ENCODE measurements around the gene AFF3. TPM values are rescaled to one million over a fixed set of nuclear protein-coding genes. Genes with fewer than 3 reads are reported as not detected.
A peak's percentile ranks its signal among the peaks of the same experiment; 100 is the strongest.

Gene AFF3
- polyA plus RNA-seq, 3 donors, result 22.1 to 24.9 (median 24.2) TPM

DNA sequence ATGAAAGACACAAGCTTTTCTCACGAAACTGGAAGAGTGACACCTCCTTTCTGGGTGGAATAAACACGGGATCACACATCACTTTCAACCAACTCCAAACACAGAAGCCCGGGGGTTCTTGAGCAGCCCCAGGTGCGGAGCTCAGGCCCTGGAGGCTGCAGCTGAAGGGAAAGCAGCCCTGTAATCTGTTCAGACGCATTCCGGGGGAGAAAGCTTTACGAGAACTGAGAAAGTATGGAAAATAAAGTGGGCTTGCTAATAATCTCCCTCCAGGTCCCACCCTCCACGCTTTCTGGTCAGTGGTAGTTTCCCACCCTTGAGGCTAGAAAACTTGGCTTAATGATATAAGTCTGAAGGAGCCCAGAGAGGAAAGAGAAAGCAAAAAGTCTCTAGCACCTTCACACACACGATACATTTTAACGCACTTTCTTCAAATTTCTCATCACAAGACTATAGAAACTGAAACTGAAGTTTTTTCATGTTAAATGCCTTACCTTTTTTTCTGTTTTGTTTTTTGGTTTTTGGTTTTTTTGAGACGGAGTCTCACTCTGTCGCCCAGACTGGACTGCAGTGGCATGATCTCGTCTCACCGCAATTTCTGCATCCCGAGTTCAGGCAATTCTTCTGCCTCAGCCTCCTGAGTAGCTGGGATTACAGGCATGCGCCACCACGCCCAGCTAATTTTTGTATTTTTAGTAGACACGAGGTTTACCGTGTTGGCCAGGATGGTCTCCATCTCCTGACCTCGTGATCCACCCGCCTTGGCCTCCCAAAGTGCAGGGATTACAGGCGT is 141.3 kb downstream of the AFF3 start:
- no peak for DNase-seq (ENCODE audit: extremely low read depth in 1 of 11, low read depth in 9 of 11, low spot score in 4 of 11)

DNA sequence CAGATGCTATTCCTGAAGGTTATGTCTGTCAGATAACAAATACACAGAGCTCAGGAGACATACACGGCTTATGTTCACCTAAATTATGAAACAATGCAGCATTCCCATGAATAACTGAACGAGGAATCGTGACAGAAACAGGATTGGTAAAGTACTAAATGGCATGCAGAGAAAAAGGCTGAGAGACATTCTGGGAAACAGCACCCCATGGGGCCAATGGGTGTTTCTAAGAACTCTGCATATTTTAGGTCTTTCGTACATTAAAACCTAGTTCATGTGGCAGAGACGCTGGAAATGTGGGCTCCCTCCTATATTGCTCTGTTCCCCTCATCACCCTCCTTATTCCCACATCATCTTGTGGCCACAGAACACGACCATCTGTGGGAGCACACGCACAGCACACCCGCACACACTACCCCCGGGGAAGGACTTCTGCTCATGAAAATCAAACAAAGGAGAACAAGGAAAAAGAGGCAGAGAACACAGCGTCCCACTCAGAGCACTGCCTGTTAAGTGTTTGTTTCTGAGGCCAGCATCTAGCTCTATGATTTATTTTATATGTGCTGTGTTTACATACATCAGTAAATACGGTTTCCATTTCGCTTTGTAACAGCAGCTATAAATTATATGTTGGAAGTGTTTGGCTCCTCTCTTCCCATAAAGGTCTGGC is 143.6 kb downstream of the AFF3 start:
- no peak for DNase-seq (ENCODE audit: extremely low read depth in 1 of 11, low read depth in 9 of 11, low spot score in 4 of 11)

DNA sequence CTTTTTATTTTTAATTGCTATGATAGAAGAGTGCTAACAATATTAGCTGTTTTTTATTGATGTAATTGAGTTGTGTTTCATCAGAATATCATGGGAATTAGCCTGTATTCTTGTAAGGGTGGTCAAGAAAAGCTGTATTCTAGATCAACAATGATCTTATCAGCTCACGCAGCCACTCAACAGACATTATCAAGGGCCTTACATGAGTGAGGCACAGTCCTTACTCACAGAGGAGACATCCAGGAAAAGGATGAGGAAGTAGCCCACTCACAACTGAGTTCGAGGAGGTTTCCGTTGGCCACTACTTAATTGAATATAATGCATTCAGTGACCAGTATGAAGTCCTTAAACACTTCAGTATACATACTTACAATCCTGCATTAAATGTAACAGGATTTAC is 152.5 kb downstream of the AFF3 start:
- DNase-seq (ENCODE audit: extremely low read depth in 1 of 11, low read depth in 9 of 11, low spot score in 4 of 11), result no peak

DNA sequence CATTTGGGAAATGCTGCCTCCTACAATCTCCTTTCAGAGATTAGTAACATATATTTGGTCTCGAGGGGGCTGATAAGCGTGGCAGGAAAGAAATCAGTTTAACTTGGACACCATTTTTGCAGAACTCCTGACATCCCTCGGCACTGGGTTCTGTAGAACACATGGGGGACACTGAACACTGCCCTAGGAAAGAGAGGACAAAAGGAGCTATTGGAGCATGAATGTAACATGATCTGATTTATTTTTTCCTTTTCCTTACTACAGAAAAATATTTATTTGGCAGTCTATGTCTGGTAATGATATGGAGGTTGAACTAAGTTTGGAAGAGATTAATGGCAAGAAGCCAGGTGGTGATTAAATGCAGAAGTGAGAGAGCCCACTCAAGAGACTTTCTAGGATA is 153.8 kb downstream of the AFF3 start:
- peak in 1 of 11 donors; percentile 39 for DNase-seq (ENCODE audit: extremely low read depth in 1 of 11, low read depth in 9 of 11, low spot score in 4 of 11)

DNA sequence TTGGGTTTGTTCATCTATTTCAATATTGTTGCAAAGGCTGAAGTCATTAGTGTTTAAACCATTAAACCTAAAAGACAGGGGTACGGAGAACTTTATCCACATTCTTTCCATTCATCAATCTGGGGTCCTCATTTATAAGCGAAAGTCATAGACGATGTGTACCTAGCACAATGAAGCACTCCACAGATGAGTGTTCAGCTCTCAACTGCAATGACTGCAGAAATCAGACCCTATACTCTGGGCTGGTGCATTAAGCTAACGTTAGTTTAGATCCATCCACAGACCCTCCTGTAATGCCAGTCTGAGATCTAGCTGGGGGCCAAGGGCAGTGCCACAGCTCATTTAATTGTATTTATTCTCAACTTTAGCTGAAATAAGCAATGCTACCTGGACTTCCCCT is 155.2 kb downstream of the AFF3 start:
- no peak for DNase-seq (ENCODE audit: extremely low read depth in 1 of 11, low read depth in 9 of 11, low spot score in 4 of 11)

DNA sequence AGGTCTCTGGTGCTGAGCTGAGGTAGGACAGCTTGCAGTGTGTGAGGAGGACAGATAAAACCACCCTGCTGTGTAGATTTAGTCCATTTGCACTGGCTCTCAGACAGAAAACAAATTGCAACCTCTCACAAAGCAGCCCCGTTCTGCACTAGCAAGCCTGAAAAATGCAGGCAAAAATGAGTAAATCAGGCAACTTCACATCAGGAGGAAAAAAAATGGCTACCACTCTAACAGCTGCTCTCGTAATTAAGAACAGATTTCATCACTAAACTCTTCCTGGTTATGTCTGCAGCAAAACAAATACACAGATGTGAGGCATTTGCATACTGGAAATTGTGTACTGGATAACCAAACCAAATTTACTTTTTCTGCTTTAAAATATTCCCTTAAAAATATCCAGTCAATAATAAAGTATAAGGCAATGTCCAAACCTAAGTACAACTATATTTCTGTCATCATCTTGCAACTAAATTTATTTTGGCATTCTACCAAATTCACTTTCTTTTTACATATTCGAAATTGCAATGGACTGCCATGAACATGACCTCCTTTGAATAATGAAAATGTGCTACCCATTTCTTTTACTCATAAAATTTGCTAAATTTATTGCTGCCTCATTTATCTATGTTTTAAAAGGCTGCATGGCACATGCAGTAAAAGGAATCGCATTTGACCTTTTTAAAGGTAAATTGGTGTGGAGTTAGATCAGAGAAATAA is 157.4 kb downstream of the AFF3 start:
- peak in 4 of 11 donors; percentile 46 to 65 (median 52) for DNase-seq (ENCODE audit: extremely low read depth in 1 of 11, low read depth in 9 of 11, low spot score in 4 of 11)

DNA sequence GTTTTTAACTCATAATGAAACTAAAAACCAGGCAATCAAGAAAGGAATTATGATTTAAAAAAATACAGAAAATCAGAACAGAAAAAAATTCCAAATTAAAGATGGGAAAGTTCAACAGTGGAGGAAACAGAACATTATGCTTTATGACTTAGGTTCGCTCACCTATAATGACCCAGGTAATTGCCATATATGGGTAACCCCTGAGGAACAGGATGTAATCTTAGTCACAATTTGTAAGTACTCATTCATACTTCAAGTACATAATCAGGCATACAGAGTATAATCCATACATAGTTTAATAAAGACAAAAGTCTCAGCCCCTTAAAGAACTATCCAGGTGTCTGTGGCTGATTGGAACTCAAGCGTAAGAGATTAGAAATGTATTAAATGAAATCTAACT is 159.6 kb downstream of the AFF3 start:
- no peak for DNase-seq (ENCODE audit: extremely low read depth in 1 of 11, low read depth in 9 of 11, low spot score in 4 of 11)

DNA sequence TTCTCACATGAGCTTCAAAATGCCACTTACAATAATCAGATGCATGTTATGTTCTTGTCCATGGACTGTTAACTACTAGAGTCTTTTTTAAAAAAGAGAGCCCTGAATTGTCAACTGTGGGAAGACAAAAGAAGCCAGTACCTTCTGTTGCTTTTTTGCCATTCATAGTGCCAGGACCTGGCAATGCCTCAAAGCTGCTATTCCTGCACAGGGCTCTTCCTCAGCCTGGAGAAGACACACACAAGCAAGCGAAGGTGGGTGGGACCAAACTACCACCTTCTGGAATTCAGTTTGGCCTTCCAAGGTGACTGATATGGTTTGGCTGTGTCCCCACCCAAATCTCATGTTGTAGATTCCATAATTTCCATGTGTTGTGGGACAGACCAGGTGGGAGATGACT is 160.6 kb downstream of the AFF3 start:
- DNase-seq (ENCODE audit: extremely low read depth in 1 of 11, low read depth in 9 of 11, low spot score in 4 of 11), result no peak

DNA sequence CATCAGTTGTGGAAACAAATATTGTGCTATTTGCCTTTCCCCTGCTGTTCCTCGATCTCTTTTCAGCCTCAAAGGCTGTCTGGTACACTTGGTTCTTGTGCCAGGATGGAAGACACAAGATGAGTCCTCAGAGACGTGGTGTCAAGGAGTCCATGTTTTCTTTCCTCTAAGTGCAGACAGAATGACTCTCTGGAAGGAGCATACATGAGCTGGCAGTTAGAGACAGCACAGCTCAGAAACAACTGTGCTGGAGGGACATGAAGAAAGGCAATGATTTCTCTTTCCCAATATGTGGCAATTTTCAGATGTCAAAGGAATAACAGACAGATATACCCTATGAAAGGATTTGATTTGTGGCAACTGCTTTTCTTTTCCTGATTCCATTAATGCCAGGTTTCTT is 162.2 kb downstream of the AFF3 start:
- no peak for DNase-seq (ENCODE audit: extremely low read depth in 1 of 11, low read depth in 9 of 11, low spot score in 4 of 11)

DNA sequence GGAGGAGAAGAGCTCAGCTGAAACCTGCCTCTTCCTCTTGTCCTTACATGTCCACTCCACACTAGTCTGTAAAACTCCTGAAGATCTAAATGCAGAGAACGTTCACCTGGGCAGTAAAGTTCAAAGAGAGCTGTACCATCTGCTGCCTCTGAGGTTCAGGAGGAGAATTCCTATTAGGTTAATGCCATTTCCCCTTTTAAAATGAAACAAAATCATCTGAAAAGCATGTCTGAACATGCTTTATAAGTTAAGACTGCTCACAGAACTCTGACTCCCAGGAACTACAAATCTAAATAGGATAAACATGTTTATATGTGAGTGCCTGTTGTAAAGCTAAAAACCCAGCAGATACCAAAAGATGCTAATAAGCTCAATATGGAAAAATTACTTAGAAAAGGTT is 164.4 kb downstream of the AFF3 start:
- DNase-seq (ENCODE audit: extremely low read depth in 1 of 11, low read depth in 9 of 11, low spot score in 4 of 11), result no peak

DNA sequence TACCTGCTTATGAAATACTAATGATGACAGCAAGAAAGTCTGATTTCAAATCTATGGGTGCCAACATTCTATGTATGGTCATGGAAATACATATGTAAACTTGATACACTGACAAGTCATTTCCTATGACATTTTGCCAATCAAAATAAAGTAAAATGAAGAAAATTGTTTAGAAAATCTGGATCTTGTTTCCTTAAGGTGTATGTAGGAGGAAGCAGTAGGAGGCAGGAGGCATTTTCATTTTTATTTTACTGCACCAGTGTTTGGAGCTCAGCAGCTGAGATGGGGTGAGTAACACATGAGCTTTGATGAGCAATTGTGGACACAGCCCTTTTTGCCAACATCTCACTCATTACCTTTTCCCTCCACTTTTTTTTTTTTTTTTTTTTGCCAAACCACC is 167.0 kb downstream of the AFF3 start:
- DNase-seq (ENCODE audit: extremely low read depth in 1 of 11, low read depth in 9 of 11, low spot score in 4 of 11), result no peak

DNA sequence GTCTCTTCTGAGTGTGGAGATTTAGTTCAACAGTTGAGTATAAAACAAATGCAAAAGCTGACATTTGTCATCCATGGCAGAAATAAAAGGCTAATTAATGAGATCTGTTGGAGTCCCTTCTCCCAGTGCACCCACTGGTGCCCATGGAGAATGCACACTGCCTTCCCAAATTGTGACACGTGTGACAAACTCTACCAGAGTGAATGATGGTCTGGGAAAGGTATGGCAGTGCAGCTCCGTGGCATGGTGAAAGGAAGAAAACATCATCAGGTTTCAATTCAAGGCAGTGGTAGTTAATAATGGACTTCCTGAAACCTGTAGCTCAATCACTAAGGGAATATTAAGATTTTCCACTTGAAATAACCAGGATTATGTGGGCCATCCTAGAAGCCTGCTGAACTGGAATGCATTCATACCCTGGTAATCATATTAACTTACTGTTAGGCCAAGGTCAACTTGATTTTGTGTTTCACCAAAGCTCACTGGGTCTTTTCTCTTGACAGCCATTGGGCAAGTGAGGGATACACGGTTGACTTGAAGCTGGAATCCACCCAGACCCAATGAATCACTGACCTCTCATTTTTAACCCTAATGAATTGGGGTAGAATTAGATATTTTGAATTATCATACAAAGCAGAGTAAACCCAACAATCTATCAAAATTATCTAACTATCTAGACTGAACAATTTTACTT is 167.6 kb downstream of the AFF3 start:
- no peak for DNase-seq (ENCODE audit: extremely low read depth in 1 of 11, low read depth in 9 of 11, low spot score in 4 of 11)

DNA sequence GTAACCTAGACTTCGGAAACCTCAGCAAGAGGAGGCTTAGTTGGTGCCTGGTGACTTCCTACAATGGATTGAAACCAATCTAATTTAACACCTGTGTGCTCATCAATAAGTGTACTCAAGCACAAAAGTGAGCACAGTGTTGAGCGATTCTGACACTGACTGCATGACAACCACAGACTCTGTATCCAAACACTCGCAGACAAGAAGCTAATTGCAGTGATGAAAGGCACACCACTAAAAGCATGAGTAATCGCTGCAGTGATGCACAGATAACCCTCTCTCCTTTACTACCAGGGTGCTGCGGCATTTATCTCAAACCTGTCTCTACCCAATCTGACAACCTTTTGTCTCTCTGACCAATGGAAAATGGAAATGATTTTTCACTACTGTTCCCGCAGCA is 168.1 kb downstream of the AFF3 start:
- DNase-seq (ENCODE audit: extremely low read depth in 1 of 11, low read depth in 9 of 11, low spot score in 4 of 11), result no peak

DNA sequence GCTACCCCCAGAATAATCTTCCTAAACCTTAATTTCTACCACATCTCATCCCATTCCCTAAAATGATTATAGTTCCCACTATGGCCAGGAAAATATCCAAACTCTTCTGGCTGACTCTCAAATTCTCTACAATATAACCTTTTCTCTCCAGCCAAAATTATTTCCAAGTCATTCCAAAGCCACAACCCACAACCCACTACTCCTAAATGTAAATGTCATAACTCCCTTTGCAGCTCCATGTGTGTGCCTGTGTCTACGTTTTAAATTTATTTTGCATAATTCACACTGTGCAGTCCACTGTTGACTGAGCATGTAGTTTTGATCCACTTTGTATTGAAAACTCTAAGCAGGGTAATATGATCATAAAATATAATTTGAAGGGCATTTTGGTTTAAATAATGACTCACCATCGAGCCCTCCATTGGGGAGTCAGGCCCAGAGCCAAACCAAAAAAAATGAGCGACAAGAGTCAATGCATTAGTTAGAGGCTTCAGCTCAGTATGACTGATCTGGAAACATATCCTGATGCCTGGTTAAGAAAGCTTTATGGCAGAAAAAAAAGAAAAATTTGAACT is 171.0 kb downstream of the AFF3 start:
- no peak for DNase-seq (ENCODE audit: extremely low read depth in 1 of 11, low read depth in 9 of 11, low spot score in 4 of 11)

DNA sequence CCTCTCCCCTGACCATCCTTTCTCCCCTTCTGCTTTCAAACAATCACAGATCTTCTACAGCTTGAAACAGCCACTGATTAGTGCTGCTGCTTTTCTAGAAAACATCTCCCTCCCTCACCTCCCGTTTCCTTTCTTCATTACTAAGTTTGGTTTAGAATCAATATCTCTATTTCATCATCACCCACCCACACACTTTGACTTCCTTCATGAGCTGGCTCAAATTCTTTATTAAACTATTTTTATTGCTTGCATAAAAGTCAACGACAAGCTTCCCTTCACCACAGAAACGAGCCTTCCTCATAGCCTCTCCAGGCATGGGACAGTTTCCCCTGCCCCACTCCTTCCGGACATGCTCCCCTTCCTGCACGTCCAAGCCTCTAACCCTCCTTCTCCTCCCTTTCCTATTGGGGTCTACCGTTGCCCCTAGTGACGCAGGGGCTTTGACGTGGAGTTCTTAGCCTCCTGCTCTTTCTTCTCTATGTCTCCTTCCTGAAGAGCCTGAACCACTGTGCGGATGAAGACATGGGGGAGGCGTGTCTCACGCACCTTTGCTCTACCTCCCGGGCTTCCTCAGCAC is 172.0 kb downstream of the AFF3 start:
- no peak for DNase-seq (ENCODE audit: extremely low read depth in 1 of 11, low read depth in 9 of 11, low spot score in 4 of 11)

DNA sequence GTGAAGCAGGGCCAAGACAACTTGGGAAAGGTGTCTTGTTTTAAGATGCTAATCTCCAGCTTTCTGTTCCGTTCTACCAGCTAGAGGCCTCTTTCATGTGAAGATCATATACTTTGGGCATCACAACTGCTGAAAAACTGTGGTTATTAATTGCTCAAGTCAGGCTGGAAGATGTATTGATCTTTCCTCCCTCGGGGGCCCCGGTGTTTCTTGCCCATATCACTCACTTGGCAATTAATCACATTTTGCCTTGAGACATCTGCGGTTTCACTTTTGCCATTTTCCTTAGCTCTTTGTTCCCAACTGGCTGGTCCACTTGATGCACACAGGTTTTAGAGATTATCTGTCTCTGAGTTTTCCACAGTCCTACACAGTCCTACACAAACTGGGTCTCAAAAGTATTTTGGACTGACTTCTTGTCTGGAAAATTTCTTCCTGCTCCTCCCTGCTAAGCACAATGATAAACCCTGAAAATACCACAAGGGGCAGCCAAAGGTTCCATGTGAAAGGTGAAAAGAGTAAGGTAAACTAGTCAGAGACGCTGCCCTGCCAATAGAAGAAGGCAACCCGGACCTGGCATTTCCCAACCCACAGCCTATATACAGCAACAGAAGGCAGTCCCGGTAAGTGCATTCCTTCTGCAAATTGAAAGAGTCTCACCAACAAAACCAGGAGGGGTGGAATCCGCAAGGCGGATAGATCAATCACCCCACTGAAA is 181.0 kb downstream of the AFF3 start:
- no peak for DNase-seq (ENCODE audit: extremely low read depth in 1 of 11, low read depth in 9 of 11, low spot score in 4 of 11)

DNA sequence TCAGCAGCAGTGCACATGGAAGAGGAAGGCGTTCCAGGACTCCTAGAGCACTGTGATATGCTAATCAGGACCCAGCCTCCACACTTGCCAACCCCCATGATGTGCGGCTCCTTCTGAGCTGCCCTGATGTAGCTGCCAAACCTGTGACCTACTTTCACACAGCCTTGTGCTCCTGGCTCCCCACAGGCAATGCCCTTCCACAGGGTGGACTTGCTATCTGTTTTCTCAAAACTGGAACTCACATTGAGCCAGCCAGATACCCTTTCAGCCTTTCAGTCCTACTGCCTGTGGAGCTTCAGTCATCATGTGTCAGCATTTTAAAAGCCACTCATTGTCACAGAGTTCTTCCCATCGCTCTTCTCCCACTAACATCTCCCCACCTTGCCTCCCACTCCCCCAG is 181.6 kb downstream of the AFF3 start:
- DNase-seq (ENCODE audit: extremely low read depth in 1 of 11, low read depth in 9 of 11, low spot score in 4 of 11), result no peak

DNA sequence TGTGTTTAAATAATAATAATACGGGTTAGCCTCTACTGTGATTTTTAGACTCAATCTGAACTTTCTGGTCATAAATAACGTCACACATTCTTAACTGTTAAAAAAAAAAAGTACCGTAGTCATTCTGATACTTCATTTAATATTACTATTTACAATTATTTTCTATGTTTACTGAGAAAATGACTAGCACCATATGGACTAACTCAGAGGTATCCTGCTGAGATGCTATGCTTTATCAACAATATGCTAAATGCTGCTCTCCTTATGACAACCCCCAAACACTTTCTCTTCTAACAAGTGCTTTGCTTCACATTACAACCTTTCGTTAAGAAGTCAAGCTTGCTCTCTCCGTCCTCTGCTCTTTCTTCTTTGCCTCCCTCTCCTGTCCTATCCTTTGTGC is 182.1 kb downstream of the AFF3 start:
- DNase-seq (ENCODE audit: extremely low read depth in 1 of 11, low read depth in 9 of 11, low spot score in 4 of 11), result no peak

All from renal cortex interstitium (tissue), 11 donors.